Measurements from ENCODE around the gene MTHFD1L.

The MTHFD1L gene

DNA sequence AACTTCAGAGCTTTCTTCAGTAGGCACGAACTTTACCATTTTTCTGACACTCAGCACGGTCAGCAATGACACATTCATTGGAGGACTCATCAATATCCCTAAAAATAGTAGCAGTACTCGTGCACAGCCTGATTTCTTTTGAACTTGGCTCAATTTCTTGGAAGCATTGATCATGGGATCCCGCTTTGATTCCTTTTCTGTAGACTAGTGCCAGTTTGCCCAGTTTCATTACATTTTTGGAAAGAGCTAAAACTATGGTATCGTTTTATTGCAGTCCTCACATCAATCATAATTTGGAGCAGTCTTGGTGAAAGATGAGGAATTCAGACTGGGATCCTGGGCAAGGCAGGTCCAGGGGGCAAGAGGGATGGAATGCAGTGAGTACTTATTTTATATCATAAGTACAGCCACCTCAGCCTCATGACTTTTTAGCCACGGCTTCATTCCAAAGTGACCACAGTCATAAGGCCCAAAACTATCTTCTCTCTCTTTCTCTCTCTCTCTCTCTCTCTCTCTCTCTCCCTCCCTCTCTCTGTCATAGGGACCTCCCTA lies 203.3 kb downstream of the MTHFD1L start:
- Histone ChIP-seq H3K27ac (ENCODE audit: low read depth, low read length) (no peak overlapping the region), H3K36me3 (ENCODE audit: control insufficient read depth, low read length) (peaks cover 52% of the 10 kb centered on the region), H3K4me2 (ENCODE audit: low read length) (no peak overlapping the region), H3F3A (ENCODE audit: control insufficient read depth, insufficient read depth) (no peaks in the 10 kb centered on the region), H3K27me3 (ENCODE audit: control insufficient read depth, low read length) (no peaks in the 10 kb centered on the region), H4K20me1 (ENCODE audit: control insufficient read depth, insufficient read depth, low read depth, low read length) (no peaks in the 10 kb centered on the region), H3K79me2 (ENCODE audit: control insufficient read depth, low read length) (no peaks in the 10 kb centered on the region), H3K4me1 (ENCODE audit: control insufficient read depth, low read length) (peaks cover 12% of the 10 kb centered on the region), H3K4me3 (ENCODE audit: low read length) (no peak overlapping the region), H3K9me2 (replicated peaks; ENCODE audit: control insufficient read depth, low read length) (no peaks in the 10 kb centered on the region), H3K9me3 (ENCODE audit: control insufficient read depth, insufficient read depth, low read length) (no peaks in the 10 kb centered on the region)
- TF ChIP-seq CTCF (IDR thresholded peaks at IDR 0.05; ENCODE audit: low read depth, low read length, poor library complexity, severe bottlenecking), result no peak
- TF ChIP-seq EZH2phosphoT487 (IDR thresholded peaks at IDR 0.05; ENCODE audit: borderline replicate concordance, low read length), result no peak

- H3K36me3 ChIP-seq (ENCODE audit: control insufficient read depth, low read length), result peaks cover 59% of the 10 kb centered on the region
- H3K4me2 ChIP-seq (ENCODE audit: low read length), result no peak overlapping the region
- no peaks in the 10 kb centered on the region for H3K9me2 ChIP-seq (replicated peaks; ENCODE audit: control insufficient read depth, low read length)
- no peaks in the 10 kb centered on the region for H3K79me2 ChIP-seq (ENCODE audit: control insufficient read depth, low read length)
- no peak for TF ChIP-seq CTCF (IDR thresholded peaks at IDR 0.05; ENCODE audit: low read depth, low read length, poor library complexity, severe bottlenecking)
- no peak for TF ChIP-seq EZH2phosphoT487 (IDR thresholded peaks at IDR 0.05; ENCODE audit: borderline replicate concordance, low read length)
- no peaks in the 10 kb centered on the region for H3K27me3 ChIP-seq (ENCODE audit: control insufficient read depth, low read length)
- no peaks in the 10 kb centered on the region for H4K20me1 ChIP-seq (ENCODE audit: control insufficient read depth, insufficient read depth, low read depth, low read length)
- H3K4me3 ChIP-seq (ENCODE audit: low read length), result no peak overlapping the region
- no peaks in the 10 kb centered on the region for H3F3A ChIP-seq (ENCODE audit: control insufficient read depth, insufficient read depth)
- H3K27ac ChIP-seq (ENCODE audit: low read depth, low read length), result no peak overlapping the region
- peaks cover 12% of the 10 kb centered on the region for H3K4me1 ChIP-seq (ENCODE audit: control insufficient read depth, low read length)
- peaks cover 7% of the 10 kb centered on the region; the same call in 1 of the 2 replicates for H3K9me3 ChIP-seq (ENCODE audit: control insufficient read depth, insufficient read depth, low read length)
Observed at GRCh38 chr6:151069641-151070040, 204.1 kb downstream of the MTHFD1L start.

GRCh38 chr6:151070631-151071051 lies 205.1 kb downstream of the MTHFD1L start:
- Histone ChIP-seq H3K4me1 (ENCODE audit: control insufficient read depth, low read length) (peaks cover 12% of the 10 kb centered on the region), H3K36me3 (ENCODE audit: control insufficient read depth, low read length) (peaks cover 61% of the 10 kb centered on the region), H3F3A (ENCODE audit: control insufficient read depth, insufficient read depth) (no peaks in the 10 kb centered on the region), H3K9me3 (ENCODE audit: control insufficient read depth, insufficient read depth, low read length) (peaks cover 9% of the 10 kb centered on the region; the same call in 1 of the 2 replicates), H3K4me3 (ENCODE audit: low read length) (no peak overlapping the region), H4K20me1 (ENCODE audit: control insufficient read depth, insufficient read depth, low read depth, low read length) (no peaks in the 10 kb centered on the region), H3K27ac (ENCODE audit: low read depth, low read length) (no peak overlapping the region), H3K79me2 (ENCODE audit: control insufficient read depth, low read length) (no peaks in the 10 kb centered on the region), H3K4me2 (ENCODE audit: low read length) (no peak overlapping the region), H3K9me2 (replicated peaks; ENCODE audit: control insufficient read depth, low read length) (no peaks in the 10 kb centered on the region), H3K27me3 (ENCODE audit: control insufficient read depth, low read length) (no peaks in the 10 kb centered on the region)
- TF ChIP-seq CTCF (IDR thresholded peaks at IDR 0.05; ENCODE audit: low read depth, low read length, poor library complexity, severe bottlenecking) (no peak), EZH2phosphoT487 (IDR thresholded peaks at IDR 0.05; ENCODE audit: borderline replicate concordance, low read length) (no peak)

All from DOHH2 (cell line).